NAMALWA (cell line): ENCODE data around the gene SUSD4.
A peak's percentile ranks its signal among the peaks of the same experiment; 100 is the strongest.
"Not testable (repeated sequence)": the region's sequence is repeated elsewhere in the genome, so short reads cannot be mapped to it uniquely, and the experiment has no call there.

Source experiments
- DNase-seq: peaks from one replicate; pipeline ENCODE4 v3.0.0-alpha.2; 2015; ENCODE audit warnings: low spot score

The SUSD4 gene

GRCh38 chr1:223363856-223364684 lies at the start of gene SUSD4:
Gene SUSD4, minus strand, starts transcription at chr1:223364176. Its CDS starts 751 bp downstream, at chr1:223363425.
- peak; percentile 43 for DNase-seq

DNA sequence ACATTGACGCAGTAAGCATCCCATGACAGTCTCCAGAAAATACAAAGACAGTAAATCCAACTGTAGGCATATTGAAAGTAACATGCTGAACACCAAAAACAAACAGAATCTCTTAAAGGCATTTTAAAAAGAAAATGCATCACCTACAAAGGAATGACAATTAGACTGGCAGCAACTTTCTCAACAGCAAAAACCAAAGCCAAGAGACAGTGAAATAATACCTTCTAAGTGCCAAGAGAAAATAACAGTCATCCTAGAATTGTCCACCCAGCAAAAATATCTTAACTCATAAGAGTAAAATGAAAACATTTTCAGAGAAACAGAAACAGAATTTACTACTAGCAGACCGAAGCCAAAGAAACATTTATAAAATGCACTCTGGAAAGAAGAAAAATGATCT lies 49.2 kb upstream of the SUSD4 start:
- DNase-seq, result no peak

DNA sequence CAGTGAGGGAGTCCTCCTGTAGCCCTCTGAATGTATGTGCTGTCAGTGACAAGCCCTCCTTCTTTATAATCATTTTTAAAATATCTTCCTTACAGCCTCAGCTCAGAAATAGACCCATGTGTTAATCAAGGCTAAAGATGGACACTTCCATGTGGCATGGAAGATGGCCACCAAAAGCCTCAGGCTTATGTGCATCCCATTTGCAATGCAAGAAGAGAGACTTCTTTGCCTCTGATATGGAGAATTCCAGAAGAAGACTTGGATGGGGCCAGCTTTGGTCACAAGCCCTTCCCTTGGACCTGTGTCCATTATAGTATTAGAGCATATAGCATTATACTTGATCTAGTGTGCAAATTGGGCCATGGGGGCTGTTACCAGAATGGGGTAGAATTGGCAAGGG lies 47.7 kb upstream of the SUSD4 start:
- no peak for DNase-seq

DNA sequence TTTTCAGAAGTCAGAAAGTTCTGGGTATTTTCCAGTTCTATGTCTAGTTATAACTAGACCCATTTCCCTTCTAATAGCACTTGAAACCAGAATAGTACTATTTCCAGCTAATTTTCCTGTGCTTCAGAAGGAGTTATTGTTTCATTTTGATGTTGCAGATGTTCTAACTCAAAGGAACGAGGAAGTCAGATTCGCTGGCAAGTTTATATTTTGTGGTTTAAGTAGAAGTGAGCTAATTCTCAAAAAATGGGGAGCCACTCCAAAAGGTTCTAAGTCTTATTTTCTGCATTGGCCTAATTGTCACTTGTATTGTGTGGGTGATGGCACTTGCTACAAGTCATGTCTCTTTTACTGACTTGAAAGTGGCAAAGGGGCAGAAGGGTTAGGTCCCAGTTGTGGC lies 47.3 kb upstream of the SUSD4 start:
- DNase-seq, result no peak

- no peak for DNase-seq
Measured at GRCh38 chr1:223410036-223410435, 46.1 kb upstream of the SUSD4 start.

- DNase-seq, result no peak
Measured at GRCh38 chr1:223405507-223405906, 41.5 kb upstream of the SUSD4 start.

GRCh38 chr1:223403184-223403815 lies 39.3 kb upstream of the SUSD4 start:
- no peak for DNase-seq

- DNase-seq, result no peak
Measured at GRCh38 chr1:223402790-223403142, 38.8 kb upstream of the SUSD4 start.

DNA sequence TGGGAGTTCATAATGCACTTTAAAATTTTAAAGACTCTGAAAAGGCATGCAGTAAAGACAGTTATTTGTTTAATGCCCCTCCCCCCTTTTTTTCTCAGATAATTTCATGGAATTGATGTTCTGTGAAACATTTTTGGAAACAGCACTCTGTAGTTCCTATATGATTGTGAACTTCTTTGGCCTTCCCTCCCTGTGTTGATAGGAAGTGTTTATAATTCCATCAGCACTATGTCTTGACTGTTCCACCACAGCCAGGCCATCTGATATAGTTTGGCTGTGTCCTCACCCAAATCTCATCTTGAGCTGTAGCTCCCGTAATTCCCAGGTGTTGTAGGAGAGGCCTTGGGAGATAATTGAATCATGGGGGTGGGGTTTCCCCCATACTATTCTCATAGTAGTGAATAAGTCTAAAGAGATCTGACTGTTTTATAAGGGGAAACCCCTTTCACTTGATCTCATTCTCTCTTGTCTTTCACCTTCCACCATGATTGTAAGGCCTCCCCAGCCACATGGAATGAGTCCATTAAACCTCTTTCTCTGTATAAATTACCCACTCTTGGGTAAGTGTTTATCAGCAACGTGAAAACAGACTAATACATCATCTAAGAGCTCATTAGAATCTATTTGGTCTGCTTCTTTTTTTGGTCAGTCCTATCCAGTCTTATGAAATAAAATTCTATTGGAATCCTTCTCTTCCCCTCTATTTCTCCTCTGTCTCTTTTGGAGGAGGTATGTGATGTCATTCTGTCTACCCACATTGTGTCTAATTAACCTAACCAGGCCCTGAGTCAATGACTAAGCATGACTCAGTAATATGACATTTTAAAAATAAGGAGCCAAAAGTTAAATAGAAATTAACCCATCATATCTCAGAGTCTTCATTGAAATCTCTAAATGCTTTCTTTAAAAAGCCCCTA lies 38.2 kb upstream of the SUSD4 start:
- no peak for DNase-seq

GRCh38 chr1:223399393-223399792 lies 35.4 kb upstream of the SUSD4 start:
- DNase-seq, result not testable (repeated sequence)

DNA sequence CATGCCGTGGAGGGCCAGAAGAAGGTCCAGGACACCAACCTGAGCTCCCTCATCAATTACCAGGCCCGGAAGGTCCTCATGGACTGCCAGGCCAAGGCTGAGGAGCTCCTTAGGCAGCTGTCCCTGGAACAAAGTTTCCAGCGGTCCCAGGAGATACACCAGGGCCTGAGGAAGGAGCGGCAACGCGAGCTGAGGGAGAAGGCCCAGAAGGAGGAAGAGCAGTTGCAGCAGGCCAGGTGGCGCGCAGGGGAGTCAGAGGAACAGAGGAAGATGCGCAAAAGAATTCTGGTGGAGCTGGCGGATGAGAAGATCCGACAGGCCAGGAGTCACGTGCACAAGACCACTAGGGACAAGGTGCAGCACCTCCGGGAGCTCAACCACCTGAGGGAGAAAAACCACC lies 30.7 kb upstream of the SUSD4 start:
- DNase-seq, result no peak

DNA sequence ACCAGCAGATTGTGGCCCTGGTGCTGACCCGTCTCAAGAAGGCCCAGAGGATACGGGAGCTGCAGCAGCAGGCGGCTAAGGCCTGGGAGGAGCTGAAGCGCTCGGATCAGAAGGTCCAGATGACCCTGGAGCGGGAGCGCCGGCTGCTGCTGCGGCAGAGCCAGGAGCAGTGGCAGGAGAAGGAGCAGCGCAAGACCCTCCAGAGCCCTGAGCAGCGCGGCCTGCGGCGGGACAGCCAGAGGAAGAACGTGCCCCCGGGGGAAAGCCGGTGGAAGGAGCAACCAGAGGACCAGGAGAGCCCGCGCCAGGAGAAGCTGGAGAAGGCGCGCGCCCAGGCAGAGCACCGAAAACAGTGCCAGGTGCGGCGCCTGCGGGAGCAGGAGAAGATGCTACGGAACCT lies 30.3 kb upstream of the SUSD4 start:
- DNase-seq, result no peak

- DNase-seq, result no peak
Measured at GRCh38 chr1:223393275-223394214, 29.6 kb upstream of the SUSD4 start, which contains the start of gene CCDC185. Gene CCDC185, plus strand, starts transcription at chr1:223393415. Its CDS starts 61 bp downstream, at chr1:223393476.

- no peak for DNase-seq
Measured at GRCh38 chr1:223390618-223391017, 26.6 kb upstream of the SUSD4 start.

- DNase-seq, result no peak
Measured at GRCh38 chr1:223386013-223386412, 22.0 kb upstream of the SUSD4 start.

GRCh38 chr1:223378754-223379153 lies 14.8 kb upstream of the SUSD4 start:
- no peak for DNase-seq

GRCh38 chr1:223374064-223374610 lies 10.2 kb upstream of the SUSD4 start:
- DNase-seq, result peak; percentile 41

DNA sequence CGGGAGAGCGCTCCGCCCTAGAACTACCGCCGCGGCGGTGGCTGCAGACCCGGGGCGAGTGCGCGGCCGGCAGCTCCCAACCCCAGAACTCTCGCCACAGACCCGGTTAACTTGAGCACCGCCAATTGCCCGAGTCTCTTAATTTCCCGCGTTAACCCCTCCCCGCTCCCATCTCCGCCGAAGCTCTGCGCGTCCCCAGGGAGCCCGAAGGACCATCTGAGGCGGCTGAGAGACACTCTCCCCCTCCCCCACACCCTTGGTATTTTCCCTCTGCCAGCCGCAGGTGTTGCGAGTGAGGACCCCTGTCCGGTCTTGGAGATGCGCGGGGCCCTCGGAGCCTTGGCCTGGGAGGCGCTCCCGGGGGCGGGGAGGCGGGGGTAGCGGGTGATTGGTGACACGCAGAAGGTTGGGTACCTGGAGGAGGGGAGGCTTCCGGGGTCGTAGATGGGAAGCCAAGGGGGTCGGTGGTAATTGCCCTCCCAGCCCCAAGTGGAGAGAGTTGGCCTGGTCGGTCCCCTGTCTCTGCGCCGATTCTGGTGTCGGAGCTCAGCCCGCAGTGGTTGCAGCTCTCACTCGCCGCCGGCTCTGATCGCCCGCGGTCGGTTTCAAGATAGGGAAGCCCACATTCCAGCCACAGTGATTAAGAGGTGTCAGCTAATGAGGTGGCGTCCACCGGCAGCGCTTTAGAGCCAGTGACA lies 858 bp upstream of the SUSD4 start:
- no peak for DNase-seq

DNA sequence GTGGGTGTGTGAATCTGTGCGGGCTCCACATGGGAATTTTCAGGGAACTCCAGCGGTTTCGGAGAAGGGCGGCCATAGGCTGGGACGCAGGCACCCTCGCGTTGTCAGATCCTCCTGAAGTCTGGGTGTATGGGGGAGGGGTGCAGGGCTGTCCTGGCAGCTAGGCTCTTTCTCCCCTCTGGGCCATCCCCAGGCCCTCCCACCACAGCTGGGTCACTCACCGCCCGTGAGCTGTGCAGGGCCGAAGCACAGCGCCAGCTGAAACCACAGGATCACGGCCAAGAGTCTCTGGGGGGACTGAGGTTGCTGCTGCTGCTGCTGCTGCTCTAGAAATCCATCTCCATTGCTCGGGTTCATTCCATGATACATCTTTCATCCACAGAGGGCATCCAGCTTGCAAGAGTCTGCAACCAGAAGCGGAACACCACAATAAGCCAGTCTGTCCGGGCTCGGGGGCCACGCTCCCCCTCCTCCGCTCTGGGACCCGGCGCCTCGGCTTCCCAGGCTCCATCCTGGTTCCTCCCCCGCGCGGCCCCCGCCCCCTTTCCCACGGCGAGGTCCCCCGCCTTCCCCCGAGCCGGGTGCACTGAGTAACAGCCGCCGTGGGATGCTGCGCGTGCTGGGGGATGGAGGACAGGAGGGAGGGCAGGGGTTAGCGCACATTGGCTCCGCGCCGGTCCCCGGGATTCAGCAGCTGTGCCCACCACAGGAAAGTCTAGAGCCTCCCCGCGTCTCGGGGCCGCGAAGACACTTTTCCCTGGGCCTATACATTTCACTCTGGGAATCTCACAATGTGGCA lies 720 bp downstream of the SUSD4 start:
- no peak for DNase-seq

DNA sequence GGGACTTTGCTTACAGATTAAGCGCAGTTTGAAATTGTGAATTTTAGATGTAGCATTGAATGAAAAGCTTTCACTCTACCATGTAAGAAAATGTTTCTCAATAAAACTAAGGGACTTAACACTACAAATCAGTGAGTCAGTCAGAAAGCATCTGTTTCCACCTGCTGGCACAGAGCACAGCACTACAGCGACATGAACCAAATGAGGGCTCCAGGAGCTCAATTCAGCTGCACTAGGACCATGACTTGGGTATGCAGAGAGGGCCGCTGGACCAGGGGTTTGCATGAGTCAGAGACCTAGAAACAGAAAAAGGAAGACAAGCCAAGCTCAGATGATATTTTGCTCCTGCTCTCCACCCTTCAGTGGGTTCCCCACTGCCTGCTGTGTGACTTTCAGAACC lies 5.2 kb downstream of the SUSD4 start:
- DNase-seq, result no peak
